Fibroblast of skin of right quadriceps (primary cell): ENCODE measurements around the gene TP53BP2.

Experiments used
- DNase-seq: peaks from one replicate; pipeline ENCODE4 v3.0.0-alpha.2; 2013

TP53BP2 gene

GRCh38 chr1:223763881-223764280 lies 81.9 kb downstream of the TP53BP2 start:
- no peak for DNase-seq

- no peak for DNase-seq
Measured at GRCh38 chr1:223763251-223763650, 82.5 kb downstream of the TP53BP2 start.

GRCh38 chr1:223761411-223761810 lies 84.3 kb downstream of the TP53BP2 start:
- DNase-seq = no peak

GRCh38 chr1:223760833-223761232 lies 84.9 kb downstream of the TP53BP2 start:
- no peak for DNase-seq

GRCh38 chr1:223759273-223759672 lies 86.5 kb downstream of the TP53BP2 start:
- DNase-seq = no peak

- no peak for DNase-seq
Measured at GRCh38 chr1:223758734-223759133, 87.0 kb downstream of the TP53BP2 start.

GRCh38 chr1:223756806-223757700 lies 88.7 kb downstream of the TP53BP2 start:
- DNase-seq = no peak

- no peak for DNase-seq
Measured at GRCh38 chr1:223755992-223756775, 89.6 kb downstream of the TP53BP2 start.

GRCh38 chr1:223755432-223755792 lies 90.3 kb downstream of the TP53BP2 start:
- DNase-seq = no peak

GRCh38 chr1:223754681-223755431 lies 90.9 kb downstream of the TP53BP2 start:
- DNase-seq = no peak

GRCh38 chr1:223752721-223753515 lies 92.8 kb downstream of the TP53BP2 start:
- DNase-seq = no peak

- no peak for DNase-seq
Measured at GRCh38 chr1:223751696-223752095, 94.1 kb downstream of the TP53BP2 start.

- DNase-seq = no peak
Measured at GRCh38 chr1:223750730-223751570, 94.8 kb downstream of the TP53BP2 start.

- peak; percentile 60 for DNase-seq
Measured at GRCh38 chr1:223748773-223749733, 96.7 kb downstream of the TP53BP2 start.

- DNase-seq = peak; percentile 45
Measured at GRCh38 chr1:223748405-223748772, 97.4 kb downstream of the TP53BP2 start.

GRCh38 chr1:223747838-223748335 lies 97.9 kb downstream of the TP53BP2 start:
- DNase-seq = peak; percentile 39

- DNase-seq = no peak
Measured at GRCh38 chr1:223745731-223746130, 100.0 kb downstream of the TP53BP2 start.

GRCh38 chr1:223742856-223743517 lies 102.8 kb downstream of the TP53BP2 start:
- DNase-seq = no peak

- peak; percentile 68 for DNase-seq
Measured at GRCh38 chr1:223741861-223742260, 103.9 kb downstream of the TP53BP2 start.
